Spleen (tissue), 7 donors: ENCODE measurements around the gene SLC37A2.

Experiments used
- CTCF ChIP-seq, 11 experiments: fragments of 200-600 bp in 7 of 11; fragments of 450-650 bp in 4 of 11; sonication (generic) in 4 of 11; IDR thresholded peaks in 8 of 11; conservative IDR thresholded peaks in 3 of 11; 1 replicate in 7 of 11; 2 replicates in 4 of 11; pipeline versions ENCODE4 v1.4.0 to v1.8.0; 2016 to 2021; ENCODE audit warnings: antibody characterized with exemption in 11 of 11, inconsistent platforms in 4 of 11, mild to moderate bottlenecking in 1 of 11
- POLR2A ChIP-seq, 3 donors: fragments of 450-650 bp; IDR thresholded peaks; one replicate each; pipeline ENCODE4 v1.5.1; 2017; ENCODE audit warnings: antibody characterized with exemption in 3 of 3, mild to moderate bottlenecking in 1 of 3
- POLR2AphosphoS5 ChIP-seq, 3 donors: sonication (generic); formaldehyde crosslinking; IDR thresholded peaks; one replicate each; pipeline ENCODE4 v1.5.1; 2017; ENCODE audit warnings: antibody characterized with exemption in 3 of 3
- donor health status: DM: no; HTN: no; CAD: no; lungs with moderate emphysema.
- donor health status: DM: no; HTN: no; CAD: no.
- donor health status: DM: no; HTN: no; CAD: no.

GRCh38 chr11:125128450-125128849, 65.3 kb downstream of the SLC37A2 start:
- TF ChIP-seq CTCF (IDR thresholded peaks at IDR 0.05 in 8 of 11, conservative IDR thresholded peaks at IDR 0.05 in 3 of 11) = no peak
- no peak for TF ChIP-seq POLR2AphosphoS5 (IDR thresholded peaks at IDR 0.05)
- no peak for TF ChIP-seq POLR2A (IDR thresholded peaks at IDR 0.05)
